Measurements from ENCODE around the gene LRRN2. TPM values are rescaled to one million over a fixed set of nuclear protein-coding genes. Genes with fewer than 3 reads are reported as not detected.

LRRN2 gene
- total and polyA plus RNA-seq, 9 of the 15 experiments (the other 6 are each of a cell fraction or from before 2014, with no cell fraction given): 0.05 TPM; not detected in 8

DNA sequence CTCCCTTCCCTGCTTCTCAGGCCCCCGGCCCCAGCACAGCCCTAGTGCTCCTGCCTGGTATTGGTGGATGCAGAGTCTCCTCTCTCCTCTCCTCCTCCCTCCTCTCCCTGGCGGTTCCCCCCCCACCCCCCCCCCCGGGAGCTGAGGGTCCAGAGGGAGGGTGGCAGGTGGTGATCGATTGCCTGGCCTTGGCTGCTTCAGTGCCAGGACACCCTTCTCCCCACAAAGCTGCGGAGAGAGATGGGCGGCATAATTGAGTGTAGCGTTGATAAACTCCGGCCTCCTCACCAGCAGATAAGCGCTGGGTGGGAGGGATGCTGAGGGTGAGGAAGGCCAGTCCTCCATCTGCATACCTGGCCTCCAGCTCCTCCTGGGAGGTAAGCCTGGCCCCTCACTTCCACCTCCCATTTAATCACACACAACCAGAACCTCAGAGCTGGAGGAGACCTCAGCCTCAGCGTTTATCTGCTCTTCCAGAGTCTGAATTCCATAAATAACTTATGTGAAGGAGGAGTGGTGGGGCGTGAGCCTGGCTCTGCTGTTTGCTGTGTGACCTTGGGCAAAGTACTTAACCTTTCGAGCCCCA is 60.8 kb downstream of the LRRN2 start (continued):
- TF ChIP-seq ADNP (tag; IDR thresholded peaks at IDR 0.05): no peak
- no peak for TF ChIP-seq MECOM (CRISPR knock-in tag; IDR thresholded peaks at IDR 0.05)
- TF ChIP-seq ZC3H8 (IDR thresholded peaks at IDR 0.05): no peak
- TF ChIP-seq GTF3C2 (IDR thresholded peaks at IDR 0.05; ENCODE audit: borderline replicate concordance, extremely low read depth, insufficient read length): no peak
- no peak for TF ChIP-seq RBM34 (IDR thresholded peaks at IDR 0.05; ENCODE audit: borderline replicate concordance, insufficient read depth, low read length)
- TF ChIP-seq, protein P1, sequence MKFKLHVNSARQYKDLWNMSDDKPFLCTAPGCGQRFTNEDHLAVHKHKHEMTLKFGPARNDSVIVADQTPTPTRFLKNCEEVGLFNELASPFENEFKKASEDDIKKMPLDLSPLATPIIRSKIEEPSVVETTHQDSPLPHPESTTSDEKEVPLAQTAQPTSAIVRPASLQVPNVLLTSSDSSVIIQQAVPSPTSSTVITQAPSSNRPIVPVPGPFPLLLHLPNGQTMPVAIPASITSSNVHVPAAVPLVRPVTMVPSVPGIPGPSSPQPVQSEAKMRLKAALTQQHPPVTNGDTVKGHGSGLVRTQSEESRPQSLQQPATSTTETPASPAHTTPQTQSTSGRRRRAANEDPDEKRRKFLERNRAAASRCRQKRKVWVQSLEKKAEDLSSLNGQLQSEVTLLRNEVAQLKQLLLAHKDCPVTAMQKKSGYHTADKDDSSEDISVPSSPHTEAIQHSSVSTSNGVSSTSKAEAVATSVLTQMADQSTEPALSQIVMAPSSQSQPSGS (CRISPR knock-in tag; IDR thresholded peaks at IDR 0.05): no peak
- TF ChIP-seq PRPF4 (IDR thresholded peaks at IDR 0.05; ENCODE audit: insufficient read depth, low read depth, low read length, poor library complexity, severe bottlenecking): no peak
- TF ChIP-seq, protein P2, sequence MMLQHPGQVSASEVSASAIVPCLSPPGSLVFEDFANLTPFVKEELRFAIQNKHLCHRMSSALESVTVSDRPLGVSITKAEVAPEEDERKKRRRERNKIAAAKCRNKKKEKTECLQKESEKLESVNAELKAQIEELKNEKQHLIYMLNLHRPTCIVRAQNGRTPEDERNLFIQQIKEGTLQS (IDR thresholded peaks at IDR 0.05): no peak
- TF ChIP-seq, protein P2 (CRISPR knock-in tag; conservative IDR thresholded peaks at IDR 0.05): no peak
- TF ChIP-seq SREBF2 (CRISPR knock-in tag; IDR thresholded peaks at IDR 0.05): no peak
- TF ChIP-seq ATF4 (CRISPR knock-in tag; IDR thresholded peaks at IDR 0.05): no peak
- TF ChIP-seq, protein P3, sequence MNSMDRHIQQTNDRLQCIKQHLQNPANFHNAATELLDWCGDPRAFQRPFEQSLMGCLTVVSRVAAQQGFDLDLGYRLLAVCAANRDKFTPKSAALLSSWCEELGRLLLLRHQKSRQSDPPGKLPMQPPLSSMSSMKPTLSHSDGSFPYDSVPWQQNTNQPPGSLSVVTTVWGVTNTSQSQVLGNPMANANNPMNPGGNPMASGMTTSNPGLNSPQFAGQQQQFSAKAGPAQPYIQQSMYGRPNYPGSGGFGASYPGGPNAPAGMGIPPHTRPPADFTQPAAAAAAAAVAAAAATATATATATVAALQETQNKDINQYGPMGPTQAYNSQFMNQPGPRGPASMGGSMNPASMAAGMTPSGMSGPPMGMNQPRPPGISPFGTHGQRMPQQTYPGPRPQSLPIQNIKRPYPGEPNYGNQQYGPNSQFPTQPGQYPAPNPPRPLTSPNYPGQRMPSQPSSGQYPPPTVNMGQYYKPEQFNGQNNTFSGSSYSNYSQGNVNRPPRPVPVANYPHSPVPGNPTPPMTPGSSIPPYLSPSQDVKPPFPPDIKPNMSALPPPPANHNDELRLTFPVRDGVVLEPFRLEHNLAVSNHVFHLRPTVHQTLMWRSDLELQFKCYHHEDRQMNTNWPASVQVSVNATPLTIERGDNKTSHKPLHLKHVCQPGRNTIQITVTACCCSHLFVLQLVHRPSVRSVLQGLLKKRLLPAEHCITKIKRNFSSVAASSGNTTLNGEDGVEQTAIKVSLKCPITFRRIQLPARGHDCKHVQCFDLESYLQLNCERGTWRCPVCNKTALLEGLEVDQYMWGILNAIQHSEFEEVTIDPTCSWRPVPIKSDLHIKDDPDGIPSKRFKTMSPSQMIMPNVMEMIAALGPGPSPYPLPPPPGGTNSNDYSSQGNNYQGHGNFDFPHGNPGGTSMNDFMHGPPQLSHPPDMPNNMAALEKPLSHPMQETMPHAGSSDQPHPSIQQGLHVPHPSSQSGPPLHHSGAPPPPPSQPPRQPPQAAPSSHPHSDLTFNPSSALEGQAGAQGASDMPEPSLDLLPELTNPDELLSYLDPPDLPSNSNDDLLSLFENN (IDR thresholded peaks at IDR 0.05; ENCODE audit: low read depth in 2 of 2, low read length in 2 of 2): 0 out of 4 replicates have a peak, but pooled peaks of 1 of the 2 experiments have one; percentile 41
- no peak for TF ChIP-seq ZBTB49 (CRISPR knock-in tag; IDR thresholded peaks at IDR 0.05; ENCODE audit: borderline replicate concordance)
- TF ChIP-seq TFAM (CRISPR knock-in tag; conservative IDR thresholded peaks at IDR 0.05): no peak

Measured in K562 (cell line).